Iris pigment epithelial cell (primary cell): ENCODE data around the gene PLA2G15.
A peak's percentile ranks its signal among the peaks of the same experiment; 100 is the strongest.

Experiments
- DNase-seq: peaks from one replicate; pipeline ENCODE4 v3.0.0-alpha.2; 2011; ENCODE audit warnings: low read depth

PLA2G15 gene, protein sequence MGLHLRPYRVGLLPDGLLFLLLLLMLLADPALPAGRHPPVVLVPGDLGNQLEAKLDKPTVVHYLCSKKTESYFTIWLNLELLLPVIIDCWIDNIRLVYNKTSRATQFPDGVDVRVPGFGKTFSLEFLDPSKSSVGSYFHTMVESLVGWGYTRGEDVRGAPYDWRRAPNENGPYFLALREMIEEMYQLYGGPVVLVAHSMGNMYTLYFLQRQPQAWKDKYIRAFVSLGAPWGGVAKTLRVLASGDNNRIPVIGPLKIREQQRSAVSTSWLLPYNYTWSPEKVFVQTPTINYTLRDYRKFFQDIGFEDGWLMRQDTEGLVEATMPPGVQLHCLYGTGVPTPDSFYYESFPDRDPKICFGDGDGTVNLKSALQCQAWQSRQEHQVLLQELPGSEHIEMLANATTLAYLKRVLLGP

DNA sequence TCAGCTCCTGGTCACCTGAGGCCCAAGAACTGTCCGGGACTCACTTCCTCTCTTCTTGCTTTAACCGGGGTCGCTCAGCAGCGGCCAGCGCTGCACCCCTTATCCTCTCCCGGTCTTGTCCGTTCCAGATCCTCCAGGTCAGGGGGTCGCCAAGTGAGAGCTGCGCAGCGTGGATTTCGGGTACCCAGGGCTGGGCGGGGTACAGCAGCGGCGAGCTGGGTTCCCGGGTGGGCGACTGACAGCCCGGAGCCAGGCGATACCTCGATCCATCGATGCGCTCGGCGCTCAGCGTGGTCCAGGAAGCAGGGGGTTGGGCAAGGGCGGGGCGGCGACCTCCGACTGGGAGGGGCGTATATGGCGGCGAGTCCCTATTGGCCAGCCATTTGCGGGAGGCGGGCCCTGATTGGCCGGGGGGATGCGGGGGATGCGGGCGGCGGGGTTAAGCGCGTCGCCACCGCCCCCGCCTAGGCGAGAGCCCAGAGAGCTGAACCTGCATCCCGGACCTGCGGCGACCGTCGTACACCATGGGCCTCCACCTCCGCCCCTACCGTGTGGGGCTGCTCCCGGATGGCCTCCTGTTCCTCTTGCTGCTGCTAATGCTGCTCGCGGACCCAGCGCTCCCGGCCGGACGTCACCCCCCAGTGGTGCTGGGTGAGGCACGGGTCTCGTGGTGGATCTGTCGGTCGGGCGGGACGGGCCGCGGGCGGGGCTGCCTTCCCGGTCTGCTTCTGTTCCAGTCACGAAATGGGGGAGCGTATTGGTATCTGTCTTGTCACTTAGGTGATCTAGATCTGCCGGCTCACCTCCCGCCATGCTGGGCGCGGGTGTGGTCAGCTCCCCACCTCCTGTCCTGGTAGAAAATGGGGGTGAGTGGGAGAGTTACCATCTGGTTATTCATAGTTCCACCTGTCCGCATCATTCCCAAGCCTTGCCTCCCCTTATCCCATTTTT is at the start of gene PLA2G15:
TSS of gene PLA2G15 (plus strand) at position 471 of the 951 bp plus-strand sequence. CDS start at position 525, 54 bp downstream.
- peak; percentile 97 for DNase-seq

DNA sequence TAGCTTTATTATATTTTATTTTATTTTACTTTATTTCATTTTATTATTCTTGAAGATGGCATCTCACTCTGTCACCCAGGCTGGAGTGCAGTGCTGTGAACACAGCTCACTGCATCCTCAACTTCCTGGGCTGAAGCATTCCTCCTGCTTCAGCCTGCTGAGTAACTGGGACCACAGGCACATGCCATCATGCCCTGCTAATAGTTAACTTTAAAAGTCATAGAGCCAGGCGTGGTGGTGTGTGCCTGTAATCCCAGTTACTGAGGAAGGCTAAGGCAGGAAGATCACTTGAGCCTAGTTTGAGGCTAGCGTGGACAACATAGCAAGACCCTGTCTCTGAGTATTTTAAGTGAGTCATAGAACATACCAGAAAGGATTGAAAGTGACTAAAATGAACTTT is 47.9 kb upstream of the PLA2G15 start:
- DNase-seq: peak; percentile 55

GRCh38 chr16:68200088-68200783 is 44.9 kb upstream of the PLA2G15 start:
- DNase-seq: peak; percentile 78

- DNase-seq: peak; percentile 70
These were observed 43.1 kb upstream of the PLA2G15 start for GRCh38 chr16:68202091-68202519.

DNA sequence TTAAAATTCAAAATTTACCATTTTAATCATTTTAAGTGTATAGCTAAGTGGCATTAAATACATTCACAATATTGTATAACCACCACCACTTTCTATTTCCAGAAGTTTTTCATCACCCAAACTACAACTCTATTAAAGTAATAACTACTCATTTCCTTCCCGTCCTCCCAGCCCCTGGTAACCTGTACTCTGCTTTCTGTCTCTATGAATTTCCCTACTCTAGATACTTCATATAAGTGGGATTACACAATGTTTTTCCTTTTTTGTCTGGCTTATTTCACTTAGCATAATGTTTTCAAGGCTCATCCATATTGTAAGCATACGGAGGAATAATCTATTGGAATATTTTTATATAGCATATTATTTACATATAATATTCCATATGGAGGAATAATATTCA is 38.9 kb upstream of the PLA2G15 start:
- DNase-seq: no peak

DNA sequence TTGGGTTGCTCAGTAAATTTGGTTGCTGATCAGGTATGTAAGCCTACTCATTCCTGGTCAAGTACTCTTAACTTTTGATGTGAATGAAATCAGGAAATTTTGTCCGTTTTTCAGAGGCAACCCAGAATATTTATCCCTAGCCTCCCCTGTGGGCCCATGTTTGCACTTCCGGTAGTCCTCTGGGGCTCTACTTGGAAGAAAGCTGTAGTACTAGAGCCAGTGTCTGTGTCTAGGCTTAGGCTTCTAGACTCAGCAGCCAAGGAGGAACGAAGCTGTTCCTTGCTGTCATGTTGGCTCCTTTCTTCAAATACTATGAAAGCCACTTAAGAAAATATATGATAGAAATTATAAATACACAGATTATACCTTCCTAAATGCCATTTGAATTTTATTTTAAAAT is 30.4 kb upstream of the PLA2G15 start:
- no peak for DNase-seq

DNA sequence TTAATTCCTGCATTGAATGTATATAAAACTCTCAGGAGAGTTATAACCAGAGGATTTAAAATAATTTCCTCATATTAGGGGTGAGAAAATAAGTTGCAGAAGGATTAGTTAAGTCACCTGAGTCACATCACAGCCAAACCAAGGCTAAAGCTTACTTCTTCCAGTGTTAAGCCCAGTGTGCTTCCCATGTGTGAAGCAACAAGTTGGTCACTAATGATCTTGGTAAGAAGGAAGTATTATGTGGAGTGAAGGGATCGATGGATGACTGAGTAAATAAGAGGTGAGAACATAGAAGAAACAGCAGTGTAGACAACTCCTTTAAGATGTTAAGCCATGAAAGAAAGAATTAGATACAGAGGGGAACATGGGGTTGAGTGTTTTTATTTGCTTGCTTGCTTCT is 29.9 kb upstream of the PLA2G15 start:
- no peak for DNase-seq

DNA sequence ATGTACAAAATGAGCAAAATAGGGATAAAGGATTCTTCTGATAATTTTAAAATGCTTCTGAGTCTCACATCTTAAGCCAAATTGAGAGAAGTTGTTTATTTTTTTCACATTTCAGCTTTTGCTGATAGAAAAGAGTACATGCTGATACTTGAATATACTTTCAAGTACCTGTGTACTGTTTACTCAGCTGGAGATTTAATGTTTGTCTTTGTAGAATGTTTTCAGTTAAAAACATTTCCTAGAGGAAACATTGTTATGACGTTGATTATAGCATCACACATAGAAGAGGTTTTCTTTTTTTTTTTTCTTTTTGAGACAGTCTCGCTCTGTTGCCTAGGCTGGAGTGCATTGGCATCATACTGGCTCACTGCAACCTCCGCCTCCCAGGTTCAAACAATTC is 28.9 kb upstream of the PLA2G15 start:
- DNase-seq: no peak

DNA sequence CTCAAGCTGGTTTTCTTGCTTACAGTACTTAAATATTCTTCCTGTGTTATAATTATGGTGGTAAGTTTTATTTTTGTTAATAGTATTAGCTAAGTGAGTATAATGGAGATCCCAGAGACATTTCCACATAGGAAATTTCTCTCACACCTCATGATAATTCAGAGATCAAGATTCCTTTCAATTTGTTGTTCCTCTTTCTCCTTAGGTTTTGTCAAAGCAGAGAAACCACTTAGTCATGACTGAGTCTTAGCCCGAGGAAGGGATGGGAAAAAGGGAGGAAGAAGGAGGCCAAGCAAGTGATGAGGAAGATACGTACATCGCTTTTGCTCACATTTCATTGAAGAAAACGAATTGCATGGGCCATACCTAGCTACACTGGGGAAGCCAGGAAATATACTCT is 27.7 kb upstream of the PLA2G15 start:
- DNase-seq: no peak

DNA sequence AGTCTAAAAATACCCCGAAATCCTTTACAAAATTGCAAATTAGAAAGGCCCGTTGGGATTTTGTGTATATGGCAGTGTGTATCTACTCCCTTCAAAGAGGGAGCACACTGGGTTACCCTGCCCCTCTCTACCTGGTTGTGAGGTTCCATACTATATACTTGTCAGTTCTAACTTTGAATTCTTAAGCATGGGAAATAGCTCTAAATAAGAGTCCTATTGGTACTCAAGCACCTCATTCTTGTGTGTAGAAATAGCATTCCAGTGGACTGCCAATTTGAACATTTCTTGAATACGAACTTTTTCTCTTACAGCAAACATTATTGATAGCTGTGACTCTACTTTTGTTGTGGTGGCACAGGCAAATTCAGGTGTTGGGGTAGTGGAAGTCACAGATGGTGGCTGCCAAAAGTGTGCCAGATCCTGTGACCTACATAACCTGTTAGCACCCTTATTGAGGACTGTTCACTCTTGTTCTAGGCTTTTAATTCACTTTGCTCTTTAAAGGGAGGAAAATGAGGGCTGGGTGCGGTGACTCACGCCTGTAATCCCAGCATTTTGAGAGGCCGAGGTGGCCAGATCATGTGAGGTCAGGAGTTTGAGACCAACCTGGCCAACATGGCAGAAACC is 25.3 kb upstream of the PLA2G15 start:
- DNase-seq: no peak

DNA sequence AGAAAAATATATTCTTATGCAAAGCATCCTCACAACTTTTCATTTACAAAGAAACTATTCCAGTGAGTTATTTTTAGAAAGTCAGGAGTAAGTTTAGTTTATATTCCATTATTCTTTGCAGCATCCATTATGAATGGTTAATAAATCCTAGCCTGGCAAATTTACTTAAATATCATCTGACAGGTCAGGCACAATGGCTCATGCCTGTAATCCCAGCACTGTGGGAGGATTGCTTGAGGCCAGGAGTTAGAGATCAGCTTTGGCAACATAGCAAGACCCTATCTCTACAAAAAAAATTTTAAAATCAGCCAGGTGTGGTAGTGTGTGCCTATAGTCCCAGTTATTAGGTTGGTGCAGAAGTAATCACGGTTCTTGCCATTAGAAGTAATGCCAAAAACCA is 22.1 kb upstream of the PLA2G15 start:
- no peak for DNase-seq

- DNase-seq: no peak
These were observed 19.1 kb upstream of the PLA2G15 start for GRCh38 chr16:68226116-68226515.

GRCh38 chr16:68227183-68227793 is 17.9 kb upstream of the PLA2G15 start:
- no peak for DNase-seq

GRCh38 chr16:68227850-68228553 is 17.2 kb upstream of the PLA2G15 start:
- DNase-seq: no peak

DNA sequence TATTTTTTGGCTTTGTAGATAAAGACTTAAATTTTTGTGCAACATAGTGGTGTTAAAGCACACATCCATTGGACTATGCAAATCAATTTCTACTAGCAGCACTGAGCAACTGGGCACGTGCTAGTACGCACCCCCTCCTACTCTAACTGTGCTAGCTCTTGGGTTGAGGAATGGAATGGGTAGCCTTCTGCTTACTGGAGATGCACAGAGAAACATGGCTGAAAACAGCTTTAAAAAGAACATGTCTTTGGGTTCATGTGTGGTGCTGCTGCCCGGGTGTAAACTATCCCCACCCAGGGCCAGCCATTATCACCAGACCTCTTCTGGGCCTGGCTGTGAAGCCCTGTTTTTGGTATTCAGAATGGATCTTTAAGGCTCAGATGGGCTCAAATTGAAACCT is 16.5 kb upstream of the PLA2G15 start:
- no peak for DNase-seq

- peak; percentile 52 for DNase-seq
These were observed 15.6 kb upstream of the PLA2G15 start for GRCh38 chr16:68229431-68230175.

GRCh38 chr16:68230176-68230571 is 15.0 kb upstream of the PLA2G15 start:
- DNase-seq: no peak

DNA sequence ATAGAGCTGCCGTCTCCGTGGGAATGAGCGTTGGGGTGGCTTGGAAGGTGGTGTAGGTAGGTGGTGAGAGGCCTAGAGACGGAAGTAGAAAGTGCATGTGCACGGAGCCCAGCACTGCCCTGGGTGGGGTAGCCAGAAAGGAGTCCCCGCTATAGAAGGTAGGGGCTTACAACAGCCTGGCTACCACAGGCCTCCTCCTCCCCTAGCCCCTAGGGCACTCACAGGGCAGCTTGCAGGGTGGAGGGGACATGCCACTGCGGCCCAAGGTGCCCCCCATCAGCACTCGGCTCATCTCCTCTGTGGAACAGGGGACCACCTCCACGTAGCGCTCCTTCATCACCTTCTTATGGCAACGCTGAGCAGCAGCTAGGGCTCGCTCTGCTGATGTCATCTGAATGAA is 14.2 kb upstream of the PLA2G15 start:
- no peak for DNase-seq

- DNase-seq: no peak
These were observed 13.6 kb upstream of the PLA2G15 start for GRCh38 chr16:68231384-68232136.
